GM23338 (cell line): ENCODE measurements around the gene ZNF674.

Experiments used
- CREB1 ChIP-seq: fragments of 250-450 bp; sonication (Bioruptor Pico); IDR thresholded peaks from 2 replicates; pipeline ENCODE4 v1.5.0; 2020; ENCODE audit warnings: low read depth, mild to moderate bottlenecking, moderate library complexity
- CTCF ChIP-seq, 2 experiments: fragments of 200-600 bp in 1 of 2; sonication (generic) in 1 of 2; conservative IDR thresholded peaks; 2 replicates each; pipeline versions ENCODE4 v1.5.1 to v1.6.1; 2016 to 2017; ENCODE audit warnings: antibody characterized with exemption in 2 of 2, low read depth in 2 of 2, mild to moderate bottlenecking in 2 of 2, moderate library complexity in 1 of 2
- ETS1 ChIP-seq: IDR thresholded peaks from 2 replicates; pipeline ENCODE4 v1.6.1; 2016; ENCODE audit warnings: antibody characterized with exemption
- EZH2 ChIP-seq: fragments of 200-600 bp; sonication (generic); IDR thresholded peaks from one replicate; pipeline ENCODE4 v1.8.0; 2017; ENCODE audit warnings: antibody characterized with exemption, mild to moderate bottlenecking, low read depth; ENCODE audit not compliant: unreplicated experiment
- EZH2phosphoT487 ChIP-seq: fragments of 200-600 bp; sonication (generic); IDR thresholded peaks from one replicate; pipeline ENCODE4 v1.8.1; 2018; ENCODE audit warnings: antibody characterized with exemption; ENCODE audit not compliant: unreplicated experiment
- JUNB ChIP-seq: IDR thresholded peaks from one replicate; pipeline ENCODE4 v1.6.1; 2016; ENCODE audit warnings: antibody characterized with exemption; ENCODE audit not compliant: unreplicated experiment
- NANOG ChIP-seq: IDR thresholded peaks from 2 replicates; pipeline ENCODE4 v1.6.1; 2016; ENCODE audit warnings: antibody characterized with exemption, borderline replicate concordance
- POLR2AphosphoS5 ChIP-seq: IDR thresholded peaks from 2 replicates; pipeline ENCODE4 v1.6.1; 2016; ENCODE audit warnings: antibody characterized with exemption, low read depth
- REST ChIP-seq: IDR thresholded peaks from one replicate; pipeline ENCODE4 v1.6.1; 2018; ENCODE audit warnings: antibody characterized with exemption; ENCODE audit not compliant: unreplicated experiment
- STAT1 ChIP-seq: IDR thresholded peaks from one replicate; pipeline ENCODE4 v1.6.1; 2016; ENCODE audit warnings: antibody characterized with exemption; ENCODE audit not compliant: unreplicated experiment
- ZNF114 ChIP-seq: fragments of 250-450 bp; sonication (Bioruptor Pico); IDR thresholded peaks from 2 replicates; pipeline ENCODE4 v1.5.0; 2020; ENCODE audit warnings: mild to moderate bottlenecking, moderate library complexity
- ZNF331 ChIP-seq: fragments of 250-450 bp; sonication (Bioruptor Pico); IDR thresholded peaks from 2 replicates; pipeline ENCODE4 v1.5.0; 2020; ENCODE audit warnings: low read depth, mild to moderate bottlenecking, moderate library complexity
- ZNF462 ChIP-seq: fragments of 250-450 bp; sonication (Bioruptor Pico); IDR thresholded peaks from 2 replicates; pipeline ENCODE4 v1.5.0; 2020; ENCODE audit warnings: mild to moderate bottlenecking, moderate library complexity

GRCh38 chrX:46543441-46543840 is 1.8 kb downstream of the ZNF674 start:
- TF ChIP-seq EZH2 = no peak
- TF ChIP-seq POLR2AphosphoS5 = no peak
- TF ChIP-seq CTCF (conservative IDR thresholded peaks at IDR 0.05; ENCODE audit: low read depth in 2 of 2) = no peak
- TF ChIP-seq REST = no peak
- no peak for TF ChIP-seq EZH2phosphoT487
- TF ChIP-seq CREB1 (CRISPR knock-in tag) = no peak
- TF ChIP-seq JUNB = no peak
- TF ChIP-seq ZNF114 (CRISPR knock-in tag) = no peak
- TF ChIP-seq ZNF462 = no peak
- TF ChIP-seq ETS1 = no peak
- TF ChIP-seq STAT1 = no peak
- no peak for TF ChIP-seq ZNF331 (CRISPR knock-in tag)
- no peak for TF ChIP-seq NANOG
